GM19324 (cell line): Measurements from ENCODE around the gene CHMP2B.
"Not testable (repeated sequence)": the region's sequence is repeated elsewhere in the genome, so short reads cannot be mapped to it uniquely, and the experiment has no call there.

Experiments
- ATAC-seq: cut with Tn5 transposase; IDR thresholded peaks from one replicate; pipeline ENCODE4 v1.9.1; 2021; ENCODE audit warnings: mild to moderate bottlenecking, moderate library complexity; ENCODE audit not compliant: unreplicated experiment, low FRiP score

CHMP2B gene

DNA sequence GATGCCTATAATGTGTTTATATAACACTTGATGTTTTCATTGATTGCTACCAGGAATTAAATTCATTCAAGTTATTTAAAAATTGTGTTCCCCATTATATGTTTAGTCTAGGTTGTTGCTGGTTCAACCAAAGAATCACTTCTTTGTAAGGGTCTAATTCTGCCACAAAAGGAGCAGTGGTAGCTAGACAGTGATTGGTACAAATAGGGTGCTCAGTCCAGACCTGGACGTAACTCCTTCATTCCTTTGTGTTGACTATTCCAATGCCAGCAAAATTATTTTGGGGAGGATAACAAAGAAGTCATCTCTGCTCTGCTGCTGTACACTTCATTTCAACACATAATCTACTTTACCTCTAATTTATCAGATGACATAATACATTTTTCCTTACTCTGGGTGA lies 1.2 kb downstream of the CHMP2B start:
- ATAC-seq, result no peak

- no peak for ATAC-seq
Observed at GRCh38 chr3:87229113-87229512, 2.0 kb downstream of the CHMP2B start.

DNA sequence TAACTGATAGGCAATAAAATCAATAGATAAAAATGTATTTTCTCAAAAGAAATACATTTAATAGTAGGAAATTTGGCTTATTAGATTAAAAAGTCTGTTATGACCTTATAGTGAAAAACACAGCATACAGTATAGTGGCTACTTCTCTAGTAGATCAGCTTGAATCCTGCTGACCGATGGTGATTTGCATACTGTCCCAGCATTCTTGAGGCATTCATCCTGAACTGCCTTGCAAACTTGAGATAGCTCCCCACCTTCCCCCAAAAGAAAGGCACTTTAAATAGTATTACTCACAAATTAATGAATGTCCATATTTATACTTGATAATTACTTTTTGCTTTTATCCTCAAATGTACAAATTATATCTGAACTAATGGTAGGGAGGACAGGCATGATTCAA lies 6.7 kb downstream of the CHMP2B start:
- no peak for ATAC-seq

- ATAC-seq, result no peak
Observed at GRCh38 chr3:87236093-87236492, 9.0 kb downstream of the CHMP2B start.

DNA sequence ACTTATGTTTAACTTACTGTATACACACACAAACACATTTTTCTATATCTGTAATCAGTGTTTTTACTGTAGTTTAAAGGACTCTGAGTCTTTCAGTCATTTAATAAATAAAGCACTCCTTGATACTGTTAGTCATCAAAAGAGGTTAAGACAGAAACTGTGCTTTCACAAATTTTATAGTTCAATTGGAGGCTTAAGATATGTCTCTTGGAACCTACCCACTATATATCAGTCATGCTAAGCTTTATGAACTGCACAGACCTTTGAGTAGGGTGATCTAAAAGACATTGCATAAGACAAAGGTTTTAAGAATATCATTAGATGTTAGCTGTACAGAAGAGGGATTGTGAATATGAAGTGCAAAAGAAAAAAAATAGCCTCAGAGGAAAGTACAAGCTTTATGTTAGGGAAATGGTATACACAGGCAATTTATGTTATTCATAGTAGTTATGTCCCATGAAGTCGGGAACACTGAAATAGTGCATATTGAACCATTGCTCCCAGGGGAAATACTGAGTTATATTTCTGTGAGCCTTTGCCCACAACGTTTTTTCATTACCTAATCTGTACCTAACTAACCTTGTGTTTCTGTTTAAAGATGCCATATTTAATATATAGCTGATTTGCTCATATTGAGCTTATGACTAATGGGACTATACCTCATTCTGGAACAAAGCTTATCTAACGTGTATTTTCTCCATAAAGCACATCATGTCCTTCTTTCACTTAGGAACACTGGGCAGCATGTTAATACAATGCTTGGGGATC lies 19.7 kb downstream of the CHMP2B start:
- no peak for ATAC-seq

GRCh38 chr3:87247430-87247773 lies 20.3 kb downstream of the CHMP2B start:
- no peak for ATAC-seq

DNA sequence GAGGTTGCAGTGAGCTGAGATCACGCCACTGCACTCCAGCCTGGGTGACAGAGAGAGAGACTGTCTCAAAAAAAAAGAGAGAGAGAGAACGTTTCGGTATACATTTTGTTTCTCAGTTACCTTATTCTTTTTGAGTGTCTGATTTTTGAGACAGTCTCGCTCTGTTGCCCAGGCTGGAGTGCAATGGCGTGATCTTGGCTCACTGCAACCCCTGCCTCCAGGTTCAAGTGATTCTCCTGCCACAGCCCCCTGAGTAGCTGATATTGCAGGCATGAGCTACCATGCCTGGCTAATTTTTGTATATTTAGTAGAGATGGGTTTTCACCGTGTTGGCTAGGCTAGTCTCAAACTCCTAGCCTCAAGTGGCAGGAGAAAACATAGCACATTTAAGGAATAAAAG lies 21.1 kb downstream of the CHMP2B start:
- not testable (repeated sequence) for ATAC-seq

DNA sequence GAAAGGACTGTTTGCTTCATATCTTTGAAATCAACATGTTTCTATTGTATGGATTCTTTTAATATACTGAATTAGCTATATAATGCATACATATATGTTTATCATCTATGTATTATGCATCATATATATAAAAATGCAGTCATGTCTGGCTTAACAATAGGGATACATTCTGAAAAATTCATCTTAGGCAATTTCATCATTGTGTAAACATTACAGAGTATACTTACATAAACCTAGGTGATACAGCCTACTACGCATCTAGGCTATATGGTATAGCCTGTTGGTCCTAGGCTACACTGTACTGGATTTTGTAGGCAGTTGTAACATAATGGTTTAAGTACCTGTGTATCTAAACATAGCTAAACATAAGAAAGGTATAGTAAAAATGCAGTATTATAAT lies 21.7 kb downstream of the CHMP2B start:
- no peak for ATAC-seq

- ATAC-seq, result no peak
Observed at GRCh38 chr3:87250009-87250408, 22.9 kb downstream of the CHMP2B start.

- ATAC-seq, result peak; percentile 59
Observed at GRCh38 chr3:87260270-87260669, 33.2 kb downstream of the CHMP2B start.

GRCh38 chr3:87261925-87262324 lies 34.8 kb downstream of the CHMP2B start:
- no peak for ATAC-seq

DNA sequence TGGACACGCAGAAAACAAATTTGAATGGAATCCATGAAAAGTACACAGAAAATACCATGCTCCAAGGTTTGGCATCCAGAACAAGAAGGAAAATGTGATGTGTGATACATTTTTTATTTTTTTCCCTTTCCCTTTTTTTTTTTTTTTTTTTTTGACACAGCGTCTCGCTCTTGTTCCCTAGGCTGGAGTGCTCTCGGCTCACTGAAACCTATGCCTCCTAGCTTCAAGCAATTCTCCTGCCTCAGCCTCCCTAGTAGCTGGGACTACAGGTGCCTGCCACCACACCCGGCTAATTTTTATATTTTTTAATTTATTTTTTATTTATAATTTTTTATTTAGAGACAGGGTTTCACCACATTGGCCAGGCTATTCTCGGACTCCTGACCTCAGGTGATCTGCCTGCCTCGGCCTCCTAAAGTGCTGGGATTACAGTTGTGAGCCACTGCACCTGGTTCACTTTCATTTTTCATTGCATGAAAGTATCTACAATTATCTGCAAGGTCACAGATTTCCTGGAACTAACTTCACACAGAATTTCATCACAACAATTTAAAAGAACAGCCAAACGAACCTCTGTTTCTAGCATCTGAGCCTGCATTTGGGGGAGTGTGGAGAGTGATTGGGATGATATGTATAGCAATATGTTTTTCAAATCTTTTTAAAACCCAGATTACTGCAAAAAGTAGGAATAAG lies 41.0 kb downstream of the CHMP2B start:
- ATAC-seq, result no peak

- no peak for ATAC-seq
Observed at GRCh38 chr3:87268646-87269211, 41.6 kb downstream of the CHMP2B start.

- ATAC-seq, result no peak
Observed at GRCh38 chr3:87269723-87270122, 42.6 kb downstream of the CHMP2B start.

DNA sequence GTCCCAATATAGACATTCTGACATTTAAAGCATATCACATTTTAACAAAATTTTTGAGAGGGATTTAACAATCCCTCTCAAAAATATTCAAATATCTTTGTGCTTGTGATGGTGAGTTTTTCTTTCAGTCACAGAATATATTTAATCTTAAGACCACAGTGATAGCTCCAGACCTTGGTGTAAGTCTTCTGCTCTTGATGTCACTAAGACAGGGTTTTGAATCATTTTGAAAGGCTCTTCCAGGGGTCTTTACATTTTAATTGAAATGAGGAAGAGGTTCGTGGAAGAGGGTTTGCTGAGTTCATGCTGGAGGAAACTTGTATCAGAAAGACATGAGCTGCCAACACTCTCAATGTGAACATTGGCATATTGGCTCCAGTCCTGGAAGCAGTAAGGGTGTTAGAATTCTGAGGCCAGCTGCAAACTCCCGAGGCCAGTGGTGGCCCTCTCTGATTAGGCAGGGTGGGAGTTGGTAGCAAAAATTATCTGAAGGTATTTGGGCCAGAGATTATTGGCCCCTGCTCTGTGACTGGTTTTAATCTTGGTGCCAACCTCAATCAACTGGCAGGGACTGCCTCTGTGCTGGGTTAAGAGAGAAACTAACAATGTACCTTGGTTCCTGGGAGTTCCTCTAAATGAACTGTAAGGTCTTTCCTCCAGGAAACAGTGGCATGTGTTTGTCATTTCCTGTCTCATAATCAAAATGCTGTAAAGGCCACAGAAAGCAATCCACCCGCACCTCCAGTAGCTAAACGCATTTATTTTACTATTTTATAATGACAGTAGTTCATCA lies 44.0 kb downstream of the CHMP2B start:
- ATAC-seq, result no peak

- no peak for ATAC-seq
Observed at GRCh38 chr3:87272718-87273341, 45.7 kb downstream of the CHMP2B start.

- ATAC-seq, result no peak
Observed at GRCh38 chr3:87276484-87276883, 49.4 kb downstream of the CHMP2B start, which contains the start of gene POU1F1. POU1F1 (minus strand) TSS chr3:87276584; CDS start chr3:87276462, 122 bp downstream.

DNA sequence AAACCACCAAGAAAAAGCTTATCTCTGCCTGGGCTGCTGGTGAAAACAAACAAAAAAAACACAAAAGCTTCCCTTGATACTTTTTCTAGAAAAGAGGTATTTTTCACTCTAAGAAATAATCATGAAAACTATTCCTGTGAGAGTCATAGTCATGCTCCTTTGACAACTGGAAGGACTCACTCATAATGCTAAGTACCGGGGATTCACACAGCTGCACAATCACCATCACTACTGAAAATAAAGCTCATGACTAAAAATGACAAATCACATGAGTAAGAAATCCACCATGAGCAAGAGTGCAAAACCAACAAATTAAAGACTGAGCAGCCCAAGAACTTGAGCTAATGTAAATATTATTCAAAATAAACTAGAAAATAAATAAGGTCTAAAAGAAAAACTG lies 59.9 kb downstream of the CHMP2B start:
- ATAC-seq, result no peak

GRCh38 chr3:87288446-87288845 lies 61.3 kb downstream of the CHMP2B start:
- ATAC-seq, result no peak

DNA sequence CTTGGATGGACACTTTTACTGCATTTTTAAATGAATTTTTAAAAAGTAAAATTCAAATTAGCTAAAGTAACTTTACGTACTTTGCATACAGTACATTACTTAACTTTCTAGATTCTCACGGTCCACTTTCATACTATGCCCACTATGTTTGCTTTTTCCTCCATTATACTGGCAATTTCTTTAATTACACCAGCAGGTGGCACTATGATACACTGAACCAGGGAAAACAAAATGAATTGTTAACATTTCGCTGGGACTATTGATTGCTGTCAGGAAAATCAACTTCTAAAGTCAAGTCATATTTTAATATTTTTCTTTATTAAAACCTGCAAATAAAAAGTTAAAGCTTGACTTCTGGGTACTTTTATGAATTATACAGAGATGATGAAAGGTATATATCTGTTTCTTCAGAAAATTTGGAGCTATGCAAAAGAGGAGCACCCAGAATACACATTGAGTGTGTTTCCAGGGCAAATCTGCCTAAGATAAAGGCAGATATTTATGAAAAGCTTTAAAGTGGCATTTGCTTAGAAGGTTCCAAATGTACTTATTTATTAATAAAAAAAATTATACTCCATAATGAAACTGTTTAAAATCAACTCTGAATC lies 71.1 kb downstream of the CHMP2B start:
- peak; percentile 68 for ATAC-seq
